HepG2 (cell line): ENCODE measurements around the gene COQ9. TPM values are rescaled to one million over a fixed set of nuclear protein-coding genes. Genes with fewer than 3 reads are reported as not detected.

ENCODE experiments used
- EP300 ChIP-seq, 3 experiments: sonication (generic) in 1 of 3; formaldehyde crosslinking in 1 of 3; IDR thresholded peaks; 2 replicates each; pipeline versions ENCODE4 v1.5.1 to v1.6.1; 2011 to 2020; ENCODE audit warnings: low read depth in 2 of 3, low read length in 2 of 3, borderline replicate concordance in 1 of 3, improper control_type of control experiment in 1 of 3, mild to moderate bottlenecking in 1 of 3, missing genetic modification reagents in 1 of 3, moderate library complexity in 1 of 3
- KLF9 ChIP-seq: IDR thresholded peaks from 2 replicates; pipeline ENCODE4 v1.6.1; 2016; ENCODE audit warnings: low read depth
- NFATC3 ChIP-seq: sonication (generic); formaldehyde crosslinking; IDR thresholded peaks from 2 replicates; pipeline ENCODE4 v1.5.1; 2020; ENCODE audit warnings: mild to moderate bottlenecking, missing genetic modification reagents
- PPARG ChIP-seq: conservative IDR thresholded peaks from 2 replicates; pipeline ENCODE4 v1.6.1; 2016; ENCODE audit warnings: missing biosample characterization, missing genetic modification reagents
- STAG1 ChIP-seq: sonication (generic); formaldehyde crosslinking; IDR thresholded peaks from 2 replicates; pipeline ENCODE4 v1.4.0; 2020; ENCODE audit warnings: missing genetic modification reagents
- TBP ChIP-seq: sonication (generic); formaldehyde crosslinking; IDR thresholded peaks from 2 replicates; pipeline ENCODE4 v1.5.0; 2020; ENCODE audit warnings: missing genetic modification reagents
- TBX2 ChIP-seq: sonication (generic); formaldehyde crosslinking; IDR thresholded peaks from 2 replicates; pipeline ENCODE4 v1.5.0; 2020; ENCODE audit warnings: missing genetic modification reagents, mild to moderate bottlenecking, borderline replicate concordance
- ZFYVE20 ChIP-seq: sonication (generic); formaldehyde crosslinking; IDR thresholded peaks from 2 replicates; pipeline ENCODE4 v1.8.0; 2023; ENCODE audit warnings: low read depth, mild to moderate bottlenecking, moderate library complexity, missing genetic modification reagents, borderline replicate concordance
- ZNF124 ChIP-seq: sonication (generic); formaldehyde crosslinking; IDR thresholded peaks from 2 replicates; pipeline ENCODE4 v1.4.0; 2020; ENCODE audit warnings: missing genetic modification reagents
- ZNF160 ChIP-seq: sonication (generic); formaldehyde crosslinking; IDR thresholded peaks from 2 replicates; pipeline ENCODE4 v1.8.0; 2022; ENCODE audit warnings: mild to moderate bottlenecking, inconsistent platforms, missing genetic modification reagents
- polyA plus RNA-seq, 8 experiments: library from polyadenylated mRNA; depleted of rRNA in 3 of 8; stranded (reverse) in 7 of 8; unstranded in 1 of 8; fragments of >200 nt; fragmentation: Illumina TruSeq in 4 of 8; extraction: Trizol in 4 of 8; gene quantifications; 2 replicates each; pipeline versions ENCODE4 v1.2.1 to v1.2.3, GENCODE V29; 2011 to 2016; ENCODE audit warnings: low read depth in 4 of 8, missing spikeins in 1 of 8, mixed read lengths in 1 of 8; ENCODE audit not compliant: insufficient read depth in 1 of 8
- total RNA-seq, 5 experiments: library from RNA; depleted of rRNA; stranded (reverse); fragments of >200 nt; fragmentation: Illumina TruSeq; extraction: Trizol; gene quantifications; 2 replicates each; pipeline ENCODE4 v1.2.3, GENCODE V29; 2016; ENCODE audit warnings: low read depth in 1 of 5
- TF ChIP-seq, protein P1 (sequence below): sonication (generic); formaldehyde crosslinking; IDR thresholded peaks from 2 replicates; pipeline ENCODE4 v1.4.0; 2020; ENCODE audit warnings: missing genetic modification reagents
- TF ChIP-seq, protein P2 (sequence below): sonication (generic); formaldehyde crosslinking; IDR thresholded peaks from 2 replicates; pipeline ENCODE4 v1.4.0; 2020; ENCODE audit warnings: missing genetic modification reagents
- TF ChIP-seq, protein P3 (sequence below): sonication (generic); formaldehyde crosslinking; IDR thresholded peaks from 2 replicates; pipeline ENCODE4 v1.4.0; 2020; ENCODE audit warnings: missing genetic modification reagents, borderline replicate concordance
- TF ChIP-seq, protein P4 (sequence below): sonication (generic); formaldehyde crosslinking; IDR thresholded peaks from 2 replicates; pipeline ENCODE4 v1.4.0; 2020; ENCODE audit warnings: missing genetic modification reagents, low read depth, mild to moderate bottlenecking, borderline replicate concordance
- TF ChIP-seq, protein P5 (sequence below): sonication (generic); formaldehyde crosslinking; IDR thresholded peaks from 2 replicates; pipeline ENCODE4 v1.5.1; 2020; ENCODE audit warnings: mild to moderate bottlenecking, moderate library complexity, missing genetic modification reagents

Gene COQ9
- total and polyA plus RNA-seq, 2 of the 13 experiments (the other 11 are each of a cell fraction or from before 2014, with no cell fraction given) = 57.5 to 108 TPM

DNA sequence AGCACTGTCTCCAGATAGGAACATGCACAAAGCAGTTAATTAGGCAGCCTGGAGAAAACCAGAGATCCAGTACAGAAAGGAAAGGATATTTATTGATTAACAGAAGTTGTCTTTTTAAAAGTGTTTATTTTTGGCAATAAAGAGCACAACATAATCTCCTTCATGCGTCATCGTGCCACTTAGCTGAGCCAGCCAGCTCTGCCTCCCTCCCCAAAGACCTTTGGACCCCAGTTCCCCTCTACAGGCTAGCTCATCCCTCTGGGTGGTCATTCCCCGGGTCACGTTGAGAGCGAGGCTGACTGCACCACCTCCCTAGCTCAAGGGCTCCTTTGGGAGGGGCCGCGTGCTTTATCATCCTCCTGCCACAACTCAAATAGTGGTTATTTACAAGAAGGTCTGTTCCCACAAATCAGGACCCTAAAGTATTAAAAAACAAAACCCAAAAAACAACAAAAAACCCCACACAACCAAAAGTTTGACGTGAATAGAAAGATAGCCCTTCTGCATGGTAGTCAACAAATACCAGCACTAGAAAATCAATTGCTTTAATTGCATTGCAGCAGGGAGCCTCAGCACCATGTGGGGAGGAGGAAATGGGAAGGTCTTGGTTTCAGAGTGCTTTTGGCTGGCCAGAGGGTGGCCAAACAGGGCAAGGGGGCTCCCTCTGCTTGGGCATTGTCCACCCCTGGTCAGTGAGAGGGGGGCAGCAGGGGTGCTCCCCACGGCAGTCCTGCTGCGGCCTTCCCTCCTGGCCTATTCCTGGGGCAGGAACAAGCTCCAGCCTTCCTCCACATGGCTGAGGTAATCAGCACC, 24.8 kb downstream of the COQ9 start (continued):
- TF ChIP-seq, protein P1, sequence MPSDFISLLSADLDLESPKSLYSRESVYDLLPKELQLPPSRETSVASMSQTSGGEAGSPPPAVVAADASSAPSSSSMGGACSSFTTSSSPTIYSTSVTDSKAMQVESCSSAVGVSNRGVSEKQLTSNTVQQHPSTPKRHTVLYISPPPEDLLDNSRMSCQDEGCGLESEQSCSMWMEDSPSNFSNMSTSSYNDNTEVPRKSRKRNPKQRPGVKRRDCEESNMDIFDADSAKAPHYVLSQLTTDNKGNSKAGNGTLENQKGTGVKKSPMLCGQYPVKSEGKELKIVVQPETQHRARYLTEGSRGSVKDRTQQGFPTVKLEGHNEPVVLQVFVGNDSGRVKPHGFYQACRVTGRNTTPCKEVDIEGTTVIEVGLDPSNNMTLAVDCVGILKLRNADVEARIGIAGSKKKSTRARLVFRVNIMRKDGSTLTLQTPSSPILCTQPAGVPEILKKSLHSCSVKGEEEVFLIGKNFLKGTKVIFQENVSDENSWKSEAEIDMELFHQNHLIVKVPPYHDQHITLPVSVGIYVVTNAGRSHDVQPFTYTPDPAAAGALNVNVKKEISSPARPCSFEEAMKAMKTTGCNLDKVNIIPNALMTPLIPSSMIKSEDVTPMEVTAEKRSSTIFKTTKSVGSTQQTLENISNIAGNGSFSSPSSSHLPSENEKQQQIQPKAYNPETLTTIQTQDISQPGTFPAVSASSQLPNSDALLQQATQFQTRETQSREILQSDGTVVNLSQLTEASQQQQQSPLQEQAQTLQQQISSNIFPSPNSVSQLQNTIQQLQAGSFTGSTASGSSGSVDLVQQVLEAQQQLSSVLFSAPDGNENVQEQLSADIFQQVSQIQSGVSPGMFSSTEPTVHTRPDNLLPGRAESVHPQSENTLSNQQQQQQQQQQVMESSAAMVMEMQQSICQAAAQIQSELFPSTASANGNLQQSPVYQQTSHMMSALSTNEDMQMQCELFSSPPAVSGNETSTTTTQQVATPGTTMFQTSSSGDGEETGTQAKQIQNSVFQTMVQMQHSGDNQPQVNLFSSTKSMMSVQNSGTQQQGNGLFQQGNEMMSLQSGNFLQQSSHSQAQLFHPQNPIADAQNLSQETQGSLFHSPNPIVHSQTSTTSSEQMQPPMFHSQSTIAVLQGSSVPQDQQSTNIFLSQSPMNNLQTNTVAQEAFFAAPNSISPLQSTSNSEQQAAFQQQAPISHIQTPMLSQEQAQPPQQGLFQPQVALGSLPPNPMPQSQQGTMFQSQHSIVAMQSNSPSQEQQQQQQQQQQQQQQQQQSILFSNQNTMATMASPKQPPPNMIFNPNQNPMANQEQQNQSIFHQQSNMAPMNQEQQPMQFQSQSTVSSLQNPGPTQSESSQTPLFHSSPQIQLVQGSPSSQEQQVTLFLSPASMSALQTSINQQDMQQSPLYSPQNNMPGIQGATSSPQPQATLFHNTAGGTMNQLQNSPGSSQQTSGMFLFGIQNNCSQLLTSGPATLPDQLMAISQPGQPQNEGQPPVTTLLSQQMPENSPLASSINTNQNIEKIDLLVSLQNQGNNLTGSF (CRISPR knock-in tag) = no peak
- TF ChIP-seq TBX2 (peak; percentile 91), ZFYVE20 (CRISPR knock-in tag) (no peak), STAG1 (CRISPR knock-in tag) (0 out of 2 replicates have a peak, but pooled peaks have one; percentile 10), PPARG (CRISPR knock-in tag) (no peak), EP300 (IDR thresholded peaks at IDR 0.05; ENCODE audit: low read depth in 2 of 2, low read length in 2 of 2) (peak in 1 of 2 experiments; percentile 78; a peak in 2 of 4 replicates), EP300 (CRISPR knock-in tag; IDR thresholded peaks at IDR 0.05; ENCODE audit: borderline replicate concordance) (no peak), ZNF160 (no peak; the same call in 1 of the 2 replicates), KLF9 (CRISPR knock-in tag) (no peak), ZNF124 (no peak), TBP (CRISPR knock-in tag) (no peak), NFATC3 (CRISPR knock-in tag) (0 out of 2 replicates have a peak, but pooled peaks have one; percentile 57)
- TF ChIP-seq, protein P2, sequence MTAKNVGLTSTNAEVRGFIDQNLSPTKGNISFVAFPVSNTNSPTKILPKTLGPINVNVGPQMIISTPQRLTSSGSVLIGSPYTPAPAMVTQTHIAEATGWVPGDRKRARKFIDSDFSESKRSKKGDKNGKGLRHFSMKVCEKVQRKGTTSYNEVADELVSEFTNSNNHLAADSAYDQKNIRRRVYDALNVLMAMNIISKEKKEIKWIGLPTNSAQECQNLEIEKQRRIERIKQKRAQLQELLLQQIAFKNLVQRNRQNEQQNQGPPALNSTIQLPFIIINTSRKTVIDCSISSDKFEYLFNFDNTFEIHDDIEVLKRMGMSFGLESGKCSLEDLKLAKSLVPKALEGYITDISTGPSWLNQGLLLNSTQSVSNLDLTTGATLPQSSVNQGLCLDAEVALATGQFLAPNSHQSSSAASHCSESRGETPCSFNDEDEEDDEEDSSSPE (CRISPR knock-in tag) = peak; percentile 18; the same call in 1 of the 2 replicates
- TF ChIP-seq, protein P3, sequence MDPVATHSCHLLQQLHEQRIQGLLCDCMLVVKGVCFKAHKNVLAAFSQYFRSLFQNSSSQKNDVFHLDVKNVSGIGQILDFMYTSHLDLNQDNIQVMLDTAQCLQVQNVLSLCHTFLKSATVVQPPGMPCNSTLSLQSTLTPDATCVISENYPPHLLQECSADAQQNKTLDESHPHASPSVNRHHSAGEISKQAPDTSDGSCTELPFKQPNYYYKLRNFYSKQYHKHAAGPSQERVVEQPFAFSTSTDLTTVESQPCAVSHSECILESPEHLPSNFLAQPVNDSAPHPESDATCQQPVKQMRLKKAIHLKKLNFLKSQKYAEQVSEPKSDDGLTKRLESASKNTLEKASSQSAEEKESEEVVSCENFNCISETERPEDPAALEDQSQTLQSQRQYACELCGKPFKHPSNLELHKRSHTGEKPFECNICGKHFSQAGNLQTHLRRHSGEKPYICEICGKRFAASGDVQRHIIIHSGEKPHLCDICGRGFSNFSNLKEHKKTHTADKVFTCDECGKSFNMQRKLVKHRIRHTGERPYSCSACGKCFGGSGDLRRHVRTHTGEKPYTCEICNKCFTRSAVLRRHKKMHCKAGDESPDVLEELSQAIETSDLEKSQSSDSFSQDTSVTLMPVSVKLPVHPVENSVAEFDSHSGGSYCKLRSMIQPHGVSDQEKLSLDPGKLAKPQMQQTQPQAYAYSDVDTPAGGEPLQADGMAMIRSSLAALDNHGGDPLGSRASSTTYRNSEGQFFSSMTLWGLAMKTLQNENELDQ (CRISPR knock-in tag) = no peak
- TF ChIP-seq, protein P4, sequence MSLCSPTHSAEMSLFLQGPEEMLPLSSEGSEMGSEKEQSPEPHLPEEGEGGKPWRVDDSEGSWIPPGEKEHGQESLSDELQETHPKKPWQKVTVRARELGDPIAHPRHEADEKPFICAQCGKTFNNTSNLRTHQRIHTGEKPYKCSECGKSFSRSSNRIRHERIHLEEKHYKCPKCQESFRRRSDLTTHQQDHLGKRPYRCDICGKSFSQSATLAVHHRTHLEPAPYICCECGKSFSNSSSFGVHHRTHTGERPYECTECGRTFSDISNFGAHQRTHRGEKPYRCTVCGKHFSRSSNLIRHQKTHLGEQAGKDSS (CRISPR knock-in tag) = peak; percentile 30; the same call in 1 of the 2 replicates
- TF ChIP-seq, protein P5, sequence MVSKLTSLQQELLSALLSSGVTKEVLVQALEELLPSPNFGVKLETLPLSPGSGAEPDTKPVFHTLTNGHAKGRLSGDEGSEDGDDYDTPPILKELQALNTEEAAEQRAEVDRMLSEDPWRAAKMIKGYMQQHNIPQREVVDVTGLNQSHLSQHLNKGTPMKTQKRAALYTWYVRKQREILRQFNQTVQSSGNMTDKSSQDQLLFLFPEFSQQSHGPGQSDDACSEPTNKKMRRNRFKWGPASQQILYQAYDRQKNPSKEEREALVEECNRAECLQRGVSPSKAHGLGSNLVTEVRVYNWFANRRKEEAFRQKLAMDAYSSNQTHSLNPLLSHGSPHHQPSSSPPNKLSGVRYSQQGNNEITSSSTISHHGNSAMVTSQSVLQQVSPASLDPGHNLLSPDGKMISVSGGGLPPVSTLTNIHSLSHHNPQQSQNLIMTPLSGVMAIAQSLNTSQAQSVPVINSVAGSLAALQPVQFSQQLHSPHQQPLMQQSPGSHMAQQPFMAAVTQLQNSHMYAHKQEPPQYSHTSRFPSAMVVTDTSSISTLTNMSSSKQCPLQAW (CRISPR knock-in tag) = peak; percentile 85; the same call in 1 of the 2 replicates
